ENCODE measurements around the gene CFAP99.

CFAP99 gene

GRCh38 chr4:2418650-2419571, at the start of gene CFAP99:
TSS of gene CFAP99 (plus strand) at chr4:2418955.
- TF ChIP-seq POLR2AphosphoS5 (IDR thresholded peaks at IDR 0.05; ENCODE audit: borderline replicate concordance, low read depth, low read length) (no peak), FOXP2 (optimal IDR thresholded peaks at IDR 0.05; ENCODE audit: control extremely low read depth, extremely low read length, insufficient read depth) (peak; percentile 71), EZH2 (IDR thresholded peaks at IDR 0.05) (no peak)
- Histone ChIP-seq H3K27ac (no peak within 1 kb of the TSS), H3K4me3 (peak within 1 kb of the TSS; percentile 83), H3K36me3 (ENCODE audit: insufficient read depth, low read length) (no peaks in the 10 kb centered on the region), H3K9ac (ENCODE audit: insufficient read length) (peak within 1 kb of the TSS; percentile 5), H3K9me3 (ENCODE audit: low read depth, low read length) (no peaks in the 10 kb centered on the region)
- DNase-seq (ENCODE audit: low read depth, low spot score), result peak; percentile 69

GRCh38 chr4:2370597-2371320, 48.0 kb upstream of the CFAP99 start:
- Histone ChIP-seq H3K9me3 (ENCODE audit: low read depth, low read length) (no peaks in the 10 kb centered on the region), H3K4me3 (no peak overlapping the region)

GRCh38 chr4:2371765-2372487, 46.8 kb upstream of the CFAP99 start:
- H3K9me3 ChIP-seq (ENCODE audit: low read depth, low read length), result no peaks in the 10 kb centered on the region
- TF ChIP-seq EZH2 (IDR thresholded peaks at IDR 0.05) (no peak), FOXP2 (optimal IDR thresholded peaks at IDR 0.05; ENCODE audit: control extremely low read depth, extremely low read length, insufficient read depth) (no peak), POLR2AphosphoS5 (IDR thresholded peaks at IDR 0.05; ENCODE audit: borderline replicate concordance, low read depth, low read length) (no peak)
- no peak for DNase-seq (ENCODE audit: low read depth, low spot score)

More at GRCh38 chr4:2370597-2371320, 48.0 kb upstream of the CFAP99 start:
- TF ChIP-seq POLR2AphosphoS5 (IDR thresholded peaks at IDR 0.05; ENCODE audit: borderline replicate concordance, low read depth, low read length), result no peak
- TF ChIP-seq FOXP2 (optimal IDR thresholded peaks at IDR 0.05; ENCODE audit: control extremely low read depth, extremely low read length, insufficient read depth), result no peak
- no peak for TF ChIP-seq EZH2 (IDR thresholded peaks at IDR 0.05)
- H3K9ac ChIP-seq (ENCODE audit: insufficient read length), result no peak overlapping the region
- H3K27ac ChIP-seq, result no peak overlapping the region
- H3K36me3 ChIP-seq (ENCODE audit: insufficient read depth, low read length), result no peaks in the 10 kb centered on the region
- DNase-seq (ENCODE audit: low read depth, low spot score), result no peak

GRCh38 chr4:2372488-2373030, 46.2 kb upstream of the CFAP99 start:
- Histone ChIP-seq H3K36me3 (ENCODE audit: insufficient read depth, low read length) (no peaks in the 10 kb centered on the region), H3K4me3 (no peak overlapping the region), H3K9ac (ENCODE audit: insufficient read length) (no peak overlapping the region), H3K27ac (no peak overlapping the region), H3K9me3 (ENCODE audit: low read depth, low read length) (no peaks in the 10 kb centered on the region)
- TF ChIP-seq POLR2AphosphoS5 (IDR thresholded peaks at IDR 0.05; ENCODE audit: borderline replicate concordance, low read depth, low read length) (no peak), EZH2 (IDR thresholded peaks at IDR 0.05) (no peak), FOXP2 (optimal IDR thresholded peaks at IDR 0.05; ENCODE audit: control extremely low read depth, extremely low read length, insufficient read depth) (no peak)
- DNase-seq (ENCODE audit: low read depth, low spot score), result no peak

More at GRCh38 chr4:2371765-2372487, 46.8 kb upstream of the CFAP99 start:
- H3K36me3 ChIP-seq (ENCODE audit: insufficient read depth, low read length), result no peaks in the 10 kb centered on the region
- no peak overlapping the region for H3K4me3 ChIP-seq
- H3K9ac ChIP-seq (ENCODE audit: insufficient read length), result no peak overlapping the region
- no peak overlapping the region for H3K27ac ChIP-seq

DNA sequence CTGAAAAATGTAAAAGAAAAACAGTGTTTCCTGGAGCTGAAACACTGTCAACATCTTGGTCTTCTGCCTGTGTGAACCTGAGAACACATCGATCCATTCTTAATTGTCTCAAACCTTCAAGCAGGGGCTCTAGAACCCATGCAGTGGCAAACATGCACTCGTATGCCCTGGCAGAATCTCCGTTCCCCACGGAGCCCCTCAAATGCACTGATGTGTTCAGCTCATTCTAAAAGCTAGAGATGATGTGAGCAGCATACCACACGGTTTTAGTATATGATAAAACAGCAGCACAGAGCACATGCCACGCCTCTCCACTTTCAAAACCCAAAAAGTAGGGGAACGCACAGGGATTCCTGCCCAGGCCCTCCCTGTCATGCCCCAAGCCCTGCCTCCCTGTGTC, 45.2 kb upstream of the CFAP99 start:
- H3K9ac ChIP-seq (ENCODE audit: insufficient read length), result no peak overlapping the region
- TF ChIP-seq EZH2 (IDR thresholded peaks at IDR 0.05) (no peak), POLR2AphosphoS5 (IDR thresholded peaks at IDR 0.05; ENCODE audit: borderline replicate concordance, low read depth, low read length) (no peak), FOXP2 (optimal IDR thresholded peaks at IDR 0.05; ENCODE audit: control extremely low read depth, extremely low read length, insufficient read depth) (no peak)
- no peak overlapping the region for H3K27ac ChIP-seq
- no peak overlapping the region for H3K4me3 ChIP-seq
- H3K36me3 ChIP-seq (ENCODE audit: insufficient read depth, low read length), result no peaks in the 10 kb centered on the region
- H3K9me3 ChIP-seq (ENCODE audit: low read depth, low read length), result no peaks in the 10 kb centered on the region
- DNase-seq (ENCODE audit: low read depth, low spot score), result no peak

GRCh38 chr4:2375427-2375826, 43.3 kb upstream of the CFAP99 start:
- H3K9ac ChIP-seq (ENCODE audit: insufficient read length), result no peak overlapping the region

DNA sequence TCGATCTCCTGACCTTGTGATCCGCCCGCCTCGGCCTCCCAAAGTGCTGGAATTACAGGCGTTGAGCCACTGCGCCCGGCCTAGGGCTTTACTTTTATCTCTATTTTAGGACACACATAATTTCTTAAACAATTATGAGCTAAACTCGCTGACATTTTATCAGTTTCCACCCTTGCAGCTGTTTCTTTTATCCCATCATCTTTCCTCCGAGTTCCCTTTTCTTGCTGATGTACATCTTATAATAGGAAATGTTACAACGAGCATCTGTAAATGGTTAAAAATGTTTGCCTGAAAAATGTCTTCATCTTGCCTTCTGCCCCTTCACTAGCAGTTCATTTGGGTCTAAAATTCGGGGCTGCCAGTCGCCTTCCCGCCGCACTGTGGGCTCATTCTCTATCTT, 41.5 kb upstream of the CFAP99 start:
- Histone ChIP-seq H3K9ac (ENCODE audit: insufficient read length) (no peak overlapping the region), H3K27ac (no peak overlapping the region), H3K4me3 (no peak overlapping the region)

More at GRCh38 chr4:2375427-2375826, 43.3 kb upstream of the CFAP99 start:
- no peak overlapping the region for H3K4me3 ChIP-seq
- no peak for DNase-seq (ENCODE audit: low read depth, low spot score)
- H3K9me3 ChIP-seq (ENCODE audit: low read depth, low read length), result no peaks in the 10 kb centered on the region
- no peak for TF ChIP-seq EZH2 (IDR thresholded peaks at IDR 0.05)
- TF ChIP-seq FOXP2 (optimal IDR thresholded peaks at IDR 0.05; ENCODE audit: control extremely low read depth, extremely low read length, insufficient read depth), result no peak
- no peak for TF ChIP-seq POLR2AphosphoS5 (IDR thresholded peaks at IDR 0.05; ENCODE audit: borderline replicate concordance, low read depth, low read length)
- H3K36me3 ChIP-seq (ENCODE audit: insufficient read depth, low read length), result no peaks in the 10 kb centered on the region
- no peak overlapping the region for H3K27ac ChIP-seq

More for the DNA sequence above, 41.5 kb upstream of the CFAP99 start:
- TF ChIP-seq FOXP2 (optimal IDR thresholded peaks at IDR 0.05; ENCODE audit: control extremely low read depth, extremely low read length, insufficient read depth) (no peak), POLR2AphosphoS5 (IDR thresholded peaks at IDR 0.05; ENCODE audit: borderline replicate concordance, low read depth, low read length) (no peak)
- no peak for DNase-seq (ENCODE audit: low read depth, low spot score)
- H3K36me3 ChIP-seq (ENCODE audit: insufficient read depth, low read length), result no peaks in the 10 kb centered on the region
- H3K9me3 ChIP-seq (ENCODE audit: low read depth, low read length), result no peaks in the 10 kb centered on the region
